PC-9 (cell line): Measurements from ENCODE around the gene SLC6A18. TPM values are rescaled to one million over a fixed set of nuclear protein-coding genes. Genes with fewer than 3 reads are reported as not detected.
"Not testable (repeated sequence)": the region's sequence is repeated elsewhere in the genome, so short reads cannot be mapped to it uniquely, and the experiment has no call there.

ENCODE experiments used
- BruUV-seq: library from RNA; stranded (reverse); fragments of 400-500 nt; replicated peaks from 2 replicates; lab custom pipeline; 2021; lab: Mats Ljungman, UMichigan
- CTCF ChIA-PET: fragments of 300-600 bp; sonication (Branson Sonifier 250); formaldehyde crosslinking; loops from one replicate; lab custom pipeline; 2022; ENCODE audit warnings: antibody characterized with exemption; lab: Charles Lee
- POLR2A ChIA-PET: fragments of 300-600 bp; sonication (Branson Sonifier 250); formaldehyde crosslinking; loops from one replicate; lab custom pipeline; 2022; ENCODE audit warnings: antibody characterized with exemption; ENCODE audit not compliant: unreplicated experiment; lab: Charles Lee
- DNase-seq, 2 experiments: peaks; one replicate each; pipeline versions ENCODE4 v3.0.0 to v3.0.0-alpha.2; 2015 to 2022; ENCODE audit warnings: mixed read lengths in 1 of 2
- H2AFZ ChIP-seq: fragments of 200-600 bp; sonication (generic); 2 replicates; pipeline ENCODE4 v1.8.1; 2017; ENCODE audit warnings: antibody characterized with exemption
- H3F3A ChIP-seq: fragments of 200-600 bp; sonication (generic); 2 replicates; pipeline ENCODE4 v1.8.1; 2017; ENCODE audit warnings: antibody characterized with exemption, mild to moderate bottlenecking, low read depth; ENCODE audit not compliant: insufficient read depth
- H3K27ac ChIP-seq: fragments of 200-600 bp; sonication (generic); 2 replicates; pipeline ENCODE4 v1.6.1; 2016; ENCODE audit warnings: mixed run types
- H3K27me3 ChIP-seq: fragments of 200-600 bp; sonication (generic); 2 replicates; pipeline ENCODE4 v1.6.1; 2016; ENCODE audit warnings: low read depth, mixed run types; ENCODE audit not compliant: insufficient read depth
- H3K36me3 ChIP-seq: fragments of 200-600 bp; sonication (generic); 2 replicates; pipeline ENCODE4 v1.6.1; 2016; ENCODE audit warnings: low read depth, mixed run types
- H3K4me1 ChIP-seq: fragments of 200-600 bp; sonication (generic); replicated peaks from 2 replicates; pipeline ENCODE4 v1.6.1; 2016; ENCODE audit warnings: mixed run types; ENCODE audit not compliant: insufficient read depth
- H3K4me2 ChIP-seq: fragments of 200-600 bp; sonication (generic); 2 replicates; pipeline ENCODE4 v1.6.1; 2017; ENCODE audit warnings: mixed run types
- H3K4me3 ChIP-seq: fragments of 200-600 bp; sonication (generic); 2 replicates; pipeline ENCODE4 v1.6.1; 2016; ENCODE audit warnings: mixed run types
- H3K79me2 ChIP-seq: fragments of 200-600 bp; sonication (generic); 2 replicates; pipeline ENCODE4 v1.6.1; 2017; ENCODE audit warnings: low read depth, mixed run types
- H3K9me2 ChIP-seq: fragments of 200-600 bp; sonication (generic); 2 replicates; pipeline ENCODE4 v1.8.1; 2017; ENCODE audit warnings: mild to moderate bottlenecking; ENCODE audit not compliant: insufficient read depth
- H3K9me3 ChIP-seq: fragments of 200-600 bp; sonication (generic); 2 replicates; pipeline ENCODE4 v1.8.1; 2016; ENCODE audit warnings: low read depth; ENCODE audit not compliant: insufficient read depth
- H4K20me1 ChIP-seq: fragments of 200-600 bp; sonication (generic); 2 replicates; pipeline ENCODE4 v1.8.1; 2017; ENCODE audit not compliant: insufficient read depth
- EZH2 ChIP-seq: fragments of 200-600 bp; sonication (generic); IDR thresholded peaks from 2 replicates; pipeline ENCODE4 v1.8.0; 2017; ENCODE audit warnings: antibody characterized with exemption, low read depth
- intact Hi-C: fragments of 100-400 bp; cut with micrococcal nuclease; formaldehyde crosslinking; loops from one replicate; pipeline ENCODE4 v1.10.0; 2022; ENCODE audit not compliant: unreplicated experiment
- total RNA-seq: library from RNA; stranded (reverse); gene quantifications from 2 replicates; pipeline ENCODE4 v1.2.3, GENCODE V29; 2021
- TF ChIP-seq, protein P1 (sequence below): fragments of 200-600 bp; sonication (generic); conservative IDR thresholded peaks from 2 replicates; pipeline ENCODE4 v1.6.1; 2017; ENCODE audit warnings: mixed run types, antibody characterized with exemption, mild to moderate bottlenecking, moderate library complexity

SLC6A18 gene
- total RNA-seq, 1 experiment from 2014 or later, result not detected

GRCh38 chr5:1227667-1228066 is 2.5 kb downstream of the SLC6A18 start:
- Histone ChIP-seq H2AFZ (no peak overlapping the region), H3K4me3 (no peak overlapping the region), H3K79me2 (no peaks in the 10 kb centered on the region), H3K27ac (no peak overlapping the region), H3K9me3 (no peaks in the 10 kb centered on the region), H3F3A (no peaks in the 10 kb centered on the region), H3K36me3 (no peaks in the 10 kb centered on the region), H3K9me2 (no peaks in the 10 kb centered on the region), H4K20me1 (peaks cover 14% of the 10 kb centered on the region), H3K4me1 (no peaks in the 10 kb centered on the region; the same call in 1 of the 2 replicates), H3K4me2 (no peak overlapping the region), H3K27me3 (peaks cover 98% of the 10 kb centered on the region)
- ChIA-PET POLR2A (no interaction called here), CTCF (interaction anchor here (0.7 kb wide), 1 partner anchor 309 kb away, joined by 3 read pairs; no protein-coding TSS in a partner anchor)
- intact Hi-C loops, result no loop called here
- peak in 1 of 2 experiments; percentile 75 for DNase-seq
- no TSS peak for BruUV-seq
- no peak for TF ChIP-seq EZH2
- TF ChIP-seq, protein P1, sequence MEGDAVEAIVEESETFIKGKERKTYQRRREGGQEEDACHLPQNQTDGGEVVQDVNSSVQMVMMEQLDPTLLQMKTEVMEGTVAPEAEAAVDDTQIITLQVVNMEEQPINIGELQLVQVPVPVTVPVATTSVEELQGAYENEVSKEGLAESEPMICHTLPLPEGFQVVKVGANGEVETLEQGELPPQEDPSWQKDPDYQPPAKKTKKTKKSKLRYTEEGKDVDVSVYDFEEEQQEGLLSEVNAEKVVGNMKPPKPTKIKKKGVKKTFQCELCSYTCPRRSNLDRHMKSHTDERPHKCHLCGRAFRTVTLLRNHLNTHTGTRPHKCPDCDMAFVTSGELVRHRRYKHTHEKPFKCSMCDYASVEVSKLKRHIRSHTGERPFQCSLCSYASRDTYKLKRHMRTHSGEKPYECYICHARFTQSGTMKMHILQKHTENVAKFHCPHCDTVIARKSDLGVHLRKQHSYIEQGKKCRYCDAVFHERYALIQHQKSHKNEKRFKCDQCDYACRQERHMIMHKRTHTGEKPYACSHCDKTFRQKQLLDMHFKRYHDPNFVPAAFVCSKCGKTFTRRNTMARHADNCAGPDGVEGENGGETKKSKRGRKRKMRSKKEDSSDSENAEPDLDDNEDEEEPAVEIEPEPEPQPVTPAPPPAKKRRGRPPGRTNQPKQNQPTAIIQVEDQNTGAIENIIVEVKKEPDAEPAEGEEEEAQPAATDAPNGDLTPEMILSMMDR, result no peak

- DNase-seq, result no peak
- intact Hi-C loops, result no loop called here
- H2AFZ ChIP-seq, result no peak overlapping the region
- no peak overlapping the region for H3K4me2 ChIP-seq
- no peaks in the 10 kb centered on the region for H3F3A ChIP-seq
- H3K4me3 ChIP-seq, result no peak overlapping the region
- H3K27ac ChIP-seq, result no peak overlapping the region
- peaks cover 14% of the 10 kb centered on the region for H4K20me1 ChIP-seq
- no peaks in the 10 kb centered on the region for H3K9me2 ChIP-seq
- no TSS peak for BruUV-seq
- ChIA-PET POLR2A (no interaction called here), CTCF (interaction anchor here (0.7 kb wide), 1 partner anchor 309 kb away, joined by 3 read pairs; no protein-coding TSS in a partner anchor)
- peaks cover 98% of the 10 kb centered on the region for H3K27me3 ChIP-seq
- H3K36me3 ChIP-seq, result no peaks in the 10 kb centered on the region
- no peak for TF ChIP-seq EZH2
- TF ChIP-seq, protein P1, result no peak
- no peaks in the 10 kb centered on the region; the same call in 1 of the 2 replicates for H3K4me1 ChIP-seq
- H3K79me2 ChIP-seq, result no peaks in the 10 kb centered on the region
- H3K9me3 ChIP-seq, result no peaks in the 10 kb centered on the region
These were observed 2.9 kb downstream of the SLC6A18 start for GRCh38 chr5:1228120-1228519.

- H3K9me3 ChIP-seq, H3K4me2 ChIP-seq, DNase-seq, H3K9me2 ChIP-seq, H3K4me3 ChIP-seq, H3K4me1 ChIP-seq, H3K36me3 ChIP-seq, H3K27ac ChIP-seq, BruUV-seq, H3K79me2 ChIP-seq, intact Hi-C loops, H3F3A ChIP-seq, H2AFZ ChIP-seq: not testable (repeated sequence)
- Histone ChIP-seq H3K27me3 (peaks cover 98% of the 10 kb centered on the region), H4K20me1 (peaks cover 14% of the 10 kb centered on the region)
- POLR2A ChIA-PET, result interaction anchor here (0.6 kb wide), 1 partner anchor 98 kb away, joined by 3 read pairs; no protein-coding TSS in a partner anchor
- CTCF ChIA-PET, result interaction anchor here (0.7 kb wide), 1 partner anchor 798 kb away, joined by 6 read pairs; no protein-coding TSS in a partner anchor
These were observed 3.8 kb downstream of the SLC6A18 start for GRCh38 chr5:1229023-1229422.

DNA sequence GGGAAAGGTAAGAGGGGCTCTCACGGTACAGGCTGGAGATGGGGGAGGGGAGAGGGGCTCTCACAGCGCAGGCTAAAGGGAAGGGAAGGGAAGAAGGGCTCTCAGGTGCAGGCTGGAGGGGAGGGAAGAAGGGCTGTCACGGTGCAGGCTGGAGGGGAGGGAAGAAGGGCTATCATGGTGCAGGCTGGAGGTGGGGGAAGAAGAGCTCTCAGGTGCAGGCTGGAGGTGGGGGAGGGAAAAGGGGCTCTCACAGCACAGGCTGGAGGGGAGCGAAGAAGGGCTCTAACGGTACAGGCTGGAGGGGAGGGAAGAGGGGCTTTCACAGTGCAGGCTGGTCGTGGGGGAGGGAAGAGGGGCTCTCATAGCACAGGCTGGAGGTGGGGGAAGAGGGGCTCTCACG is 4.6 kb downstream of the SLC6A18 start:
- Histone ChIP-seq H3K27me3 (peaks cover 98% of the 10 kb centered on the region), H3F3A (no peaks in the 10 kb centered on the region), H3K9me2 (no peaks in the 10 kb centered on the region), H3K4me1 (no peaks in the 10 kb centered on the region; the same call in 1 of the 2 replicates), H3K27ac (no peak overlapping the region), H3K36me3 (no peaks in the 10 kb centered on the region), H3K4me2 (no peak overlapping the region), H4K20me1 (0 out of 2 replicates have a peak, but pooled peaks cover 8% of the 10 kb centered on the region), H3K9me3 (no peaks in the 10 kb centered on the region), H2AFZ (no peak overlapping the region), H3K4me3 (no peak overlapping the region), H3K79me2 (no peaks in the 10 kb centered on the region)
- CTCF ChIA-PET, result interaction anchor here (0.7 kb wide), 1 partner anchor 799 kb away, joined by 6 read pairs; no protein-coding TSS in a partner anchor
- POLR2A ChIA-PET, result no interaction called here
- DNase-seq, result no peak
- intact Hi-C loops, result no loop called here
- BruUV-seq, result no TSS peak
- TF ChIP-seq, protein P1, result no peak
- TF ChIP-seq EZH2, result no peak
